Bronchial epithelial cell (primary cell): ENCODE results near the gene UNK. TPM values are rescaled to one million over a fixed set of nuclear protein-coding genes. Genes with fewer than 3 reads are reported as not detected.
"Not testable (repeated sequence)": the region's sequence is repeated elsewhere in the genome, so short reads cannot be mapped to it uniquely, and the experiment has no call there.

ENCODE experiments used
- DNase-seq: peaks from one replicate; pipeline ENCODE4 v3.0.0-alpha.2; 2010; ENCODE audit warnings: low read depth
- FAIRE-seq: peaks from 2 replicates; lab custom pipeline; 2011; peaks lifted over from hg19 to GRCh38; lab: Jason Lieb, UNC
- H3K27me3 ChIP-seq: 2 replicates; pipeline ENCODE4 v1.5.1; 2011; ENCODE audit warnings: low read length; ENCODE audit not compliant: control insufficient read depth, insufficient read depth
- H3K36me3 ChIP-seq: 2 replicates; pipeline ENCODE4 v1.5.1; 2011; ENCODE audit warnings: low read length; ENCODE audit not compliant: control insufficient read depth, insufficient read depth
- H3K4me3 ChIP-seq: 2 replicates; pipeline ENCODE4 v1.5.1; 2011; ENCODE audit warnings: mild to moderate bottlenecking, low read depth, low read length, control low read depth
- CTCF ChIP-seq: IDR thresholded peaks from 2 replicates; pipeline ENCODE4 v1.5.1; 2011; ENCODE audit warnings: mild to moderate bottlenecking, moderate library complexity, low read length, control low read depth, inconsistent platforms; ENCODE audit not compliant: insufficient read depth, severe bottlenecking
- total RNA-seq: library from RNA; depleted of rRNA; stranded (reverse); fragments of >200 nt; gene quantifications from 2 replicates; pipeline ENCODE4 v1.2.1, GENCODE V29; 2014

Gene UNK
- total RNA-seq, 1 donor from 2014 or later = 10.8 TPM

DNA sequence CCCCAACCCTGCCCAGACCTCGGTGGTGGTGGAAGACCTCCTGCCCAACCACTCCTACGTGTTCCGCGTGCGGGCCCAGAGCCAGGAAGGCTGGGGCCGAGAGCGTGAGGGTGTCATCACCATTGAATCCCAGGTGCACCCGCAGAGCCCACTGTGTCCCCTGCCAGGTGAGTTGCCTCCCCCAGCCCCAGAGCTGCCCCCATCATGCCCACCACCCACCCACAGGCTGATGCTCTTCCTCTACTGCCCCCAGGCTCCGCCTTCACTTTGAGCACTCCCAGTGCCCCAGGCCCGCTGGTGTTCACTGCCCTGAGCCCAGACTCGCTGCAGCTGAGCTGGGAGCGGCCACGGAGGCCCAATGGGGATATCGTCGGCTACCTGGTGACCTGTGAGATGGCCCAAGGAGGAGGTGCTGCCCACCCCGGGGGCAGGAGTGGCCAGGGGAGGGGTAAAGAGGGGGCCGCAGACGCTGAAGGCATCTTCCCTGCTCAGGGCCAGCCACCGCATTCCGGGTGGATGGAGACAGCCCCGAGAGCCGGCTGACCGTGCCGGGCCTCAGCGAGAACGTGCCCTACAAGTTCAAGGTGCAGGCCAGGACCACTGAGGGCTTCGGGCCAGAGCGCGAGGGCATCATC, 28.0 kb upstream of the UNK start:
- Histone ChIP-seq H3K36me3 (peaks cover 55% of the 10 kb centered on the region), H3K27me3 (no peaks in the 10 kb centered on the region), H3K4me3 (no peak overlapping the region)
- FAIRE-seq (no peak), DNase-seq (no peak)
- no peak for TF ChIP-seq CTCF

DNA sequence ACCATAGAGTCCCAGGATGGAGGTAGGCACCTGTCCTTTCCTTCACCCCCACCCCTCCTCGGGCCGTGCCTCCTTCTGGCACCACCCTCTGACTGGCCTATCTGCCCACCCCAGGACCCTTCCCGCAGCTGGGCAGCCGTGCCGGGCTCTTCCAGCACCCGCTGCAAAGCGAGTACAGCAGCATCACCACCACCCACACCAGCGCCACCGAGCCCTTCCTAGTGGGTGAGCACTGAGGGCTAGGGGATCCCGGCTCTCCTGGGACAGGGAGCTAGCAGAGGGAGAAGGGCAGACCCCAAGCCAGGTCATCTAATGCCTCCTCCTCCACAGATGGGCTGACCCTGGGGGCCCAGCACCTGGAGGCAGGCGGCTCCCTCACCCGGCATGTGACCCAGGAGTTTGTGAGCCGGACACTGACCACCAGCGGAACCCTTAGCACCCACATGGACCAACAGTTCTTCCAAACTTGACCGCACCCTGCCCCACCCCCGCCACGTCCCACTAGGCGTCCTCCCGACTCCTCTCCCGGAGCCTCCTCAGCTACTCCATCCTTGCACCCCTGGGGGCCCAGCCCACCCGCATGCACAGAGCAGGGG, 27.4 kb upstream of the UNK start:
- Histone ChIP-seq H3K36me3 (peaks cover 52% of the 10 kb centered on the region), H3K4me3 (no peak overlapping the region), H3K27me3 (no peaks in the 10 kb centered on the region)
- no peak for TF ChIP-seq CTCF
- DNase-seq = no peak
- no peak for FAIRE-seq

DNA sequence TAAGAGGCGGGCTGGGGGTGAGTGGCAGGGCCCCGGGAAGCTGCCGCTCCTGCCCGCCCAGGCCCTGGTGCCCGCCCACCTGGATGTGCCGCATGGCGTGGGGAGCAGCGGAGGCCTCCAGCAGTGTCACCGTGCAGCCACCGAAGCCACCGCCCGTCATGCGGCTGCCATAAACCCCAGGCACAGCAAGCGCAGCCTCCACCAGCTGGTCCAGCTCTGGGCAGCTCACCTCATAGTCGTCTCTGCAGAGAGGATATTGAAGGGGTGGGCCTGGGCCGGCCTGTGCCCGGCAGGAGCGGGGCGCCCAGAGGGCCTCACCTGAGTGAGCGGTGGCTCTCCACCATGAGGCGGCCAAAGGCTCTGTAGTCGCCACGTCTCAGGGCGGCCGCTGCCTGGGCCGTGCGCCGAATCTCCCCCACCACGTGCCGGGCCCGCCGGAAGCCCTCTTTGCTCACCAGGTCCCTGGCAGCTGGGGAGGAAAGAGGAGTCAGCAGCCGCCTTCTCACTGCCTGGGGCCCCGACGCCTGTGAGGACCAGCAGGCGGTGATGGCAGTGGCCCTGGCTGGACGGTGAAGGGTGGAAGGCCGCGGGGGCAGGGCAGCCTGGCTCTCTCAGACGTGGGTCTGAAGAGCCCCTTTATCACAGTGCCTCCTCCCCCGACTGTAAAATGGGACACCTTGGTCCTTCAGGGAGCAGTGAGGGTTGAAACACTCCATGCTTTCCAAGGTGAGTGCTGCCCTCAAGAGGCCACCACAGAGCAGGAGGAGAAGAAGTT, 26.3 kb upstream of the UNK start:
- H3K36me3 ChIP-seq = peaks cover 41% of the 10 kb centered on the region
- no peak overlapping the region for H3K4me3 ChIP-seq
- FAIRE-seq (no peak), DNase-seq (no peak)
- H3K27me3 ChIP-seq = no peaks in the 10 kb centered on the region
- TF ChIP-seq CTCF = peak; percentile 26

DNA sequence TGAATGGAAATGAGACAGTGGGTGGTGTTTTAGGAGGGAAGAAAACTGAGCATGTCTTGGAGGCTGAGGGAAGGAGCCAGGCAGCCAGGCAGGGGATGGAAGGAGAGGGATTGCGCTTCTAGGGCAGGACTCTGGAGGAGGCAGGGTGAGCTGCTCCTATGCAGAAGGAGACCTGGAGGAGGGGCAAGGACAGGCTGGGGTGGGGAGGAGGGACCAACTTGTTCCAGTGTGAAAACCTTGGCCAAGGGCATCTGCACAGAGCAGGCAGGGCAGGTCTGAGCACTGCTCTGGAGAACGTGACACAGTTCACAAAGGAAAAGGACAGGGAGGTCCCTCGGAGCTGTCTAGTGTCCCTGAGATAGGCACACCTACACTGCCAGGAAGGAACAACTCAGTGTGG, 25.1 kb upstream of the UNK start:
- FAIRE-seq = no peak
- Histone ChIP-seq H3K4me3 (no peak overlapping the region), H3K27me3 (no peaks in the 10 kb centered on the region), H3K36me3 (peaks cover 34% of the 10 kb centered on the region)
- no peak for TF ChIP-seq CTCF
- no peak for DNase-seq

- H3K4me3 ChIP-seq, H3K27me3 ChIP-seq, FAIRE-seq, DNase-seq: not testable (repeated sequence)
- H3K36me3 ChIP-seq = peaks cover 30% of the 10 kb centered on the region
Measured at GRCh38 chr17:75759978-75760640, 24.5 kb upstream of the UNK start.
